Endothelial cell (in vitro differentiated cells): ENCODE data around the gene BCL2L2. TPM values are rescaled to one million over a fixed set of nuclear protein-coding genes. Genes with fewer than 3 reads are reported as not detected.
"Not testable (repeated sequence)": the region's sequence is repeated elsewhere in the genome, so short reads cannot be mapped to it uniquely, and the experiment has no call there.

Experiments
- DNase-seq: peaks from one replicate; pipeline ENCODE4 v3.0.0; 2021; ENCODE audit warnings: low spot score
- H3K27ac Mint-ChIP-seq: one replicate; pipeline ENCODE4 v1.8.0; 2021; ENCODE audit warnings: mixed read lengths, inconsistent platforms; ENCODE audit not compliant: unreplicated experiment
- H3K27me3 Mint-ChIP-seq: one replicate; pipeline ENCODE4 v1.8.0; 2021; ENCODE audit warnings: mild to moderate bottlenecking, moderate library complexity, mixed read lengths, inconsistent platforms; ENCODE audit not compliant: unreplicated experiment
- H3K36me3 Mint-ChIP-seq: one replicate; pipeline ENCODE4 v1.8.0; 2021; ENCODE audit warnings: mild to moderate bottlenecking, low read depth, mixed read lengths, inconsistent platforms; ENCODE audit not compliant: unreplicated experiment
- H3K4me1 Mint-ChIP-seq: one replicate; pipeline ENCODE4 v1.8.0; 2021; ENCODE audit warnings: mild to moderate bottlenecking, mixed read lengths, inconsistent platforms; ENCODE audit not compliant: unreplicated experiment
- H3K4me3 Mint-ChIP-seq: one replicate; pipeline ENCODE4 v1.8.0; 2021; ENCODE audit warnings: mild to moderate bottlenecking, mixed read lengths, inconsistent platforms; ENCODE audit not compliant: unreplicated experiment
- H3K9me3 Mint-ChIP-seq: one replicate; pipeline ENCODE4 v1.8.0; 2021; ENCODE audit warnings: mixed read lengths, inconsistent platforms; ENCODE audit not compliant: unreplicated experiment
- total RNA-seq: library from RNA; stranded (reverse); fragmentation: NEBNext Ultra II Directional; extraction: Animal tissue kit (Norgen Biotek cat#: 25700); gene quantifications from one replicate; pipeline ENCODE4 v1.2.1, GENCODE V29; 2021; ENCODE audit not compliant: unreplicated experiment
- TF ChIP-seq, protein P1 (sequence below): fragments of 200-600 bp; sonication (generic); IDR thresholded peaks from one replicate; pipeline ENCODE4 v1.5.0; 2021; ENCODE audit warnings: antibody characterized with exemption; ENCODE audit not compliant: unreplicated experiment

Gene BCL2L2
- total RNA-seq, 1 donor from 2014 or later, result 22.0 TPM

DNA sequence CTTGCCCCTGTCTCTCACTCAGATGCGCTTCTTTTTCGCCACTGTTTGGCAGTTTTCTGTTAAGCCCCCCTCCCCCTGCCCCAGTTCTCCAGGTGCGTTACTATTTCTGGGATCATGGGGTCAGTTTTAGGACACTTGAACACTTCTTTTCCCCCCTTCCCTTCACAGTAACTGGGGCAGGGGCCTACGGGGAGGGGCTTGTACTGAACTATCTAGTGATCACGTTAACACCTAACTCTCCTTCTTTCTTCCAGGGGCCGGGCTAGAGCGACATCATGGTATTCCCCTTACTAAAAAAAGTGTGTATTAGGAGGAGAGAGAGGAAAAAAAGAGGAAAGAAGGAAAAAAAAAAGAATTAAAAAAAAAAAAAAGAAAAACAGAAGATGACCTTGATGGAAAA is 18.4 kb downstream of the BCL2L2 start:
- Mint-ChIP-seq H3K27ac (no peak overlapping the region), H3K36me3 (peaks cover 27% of the 10 kb centered on the region), H3K27me3 (peaks cover 18% of the 10 kb centered on the region), H3K4me1 (peaks cover 35% of the 10 kb centered on the region), H3K9me3 (no peaks in the 10 kb centered on the region), H3K4me3 (no peak overlapping the region)
- DNase-seq, result no peak
- TF ChIP-seq, protein P1, sequence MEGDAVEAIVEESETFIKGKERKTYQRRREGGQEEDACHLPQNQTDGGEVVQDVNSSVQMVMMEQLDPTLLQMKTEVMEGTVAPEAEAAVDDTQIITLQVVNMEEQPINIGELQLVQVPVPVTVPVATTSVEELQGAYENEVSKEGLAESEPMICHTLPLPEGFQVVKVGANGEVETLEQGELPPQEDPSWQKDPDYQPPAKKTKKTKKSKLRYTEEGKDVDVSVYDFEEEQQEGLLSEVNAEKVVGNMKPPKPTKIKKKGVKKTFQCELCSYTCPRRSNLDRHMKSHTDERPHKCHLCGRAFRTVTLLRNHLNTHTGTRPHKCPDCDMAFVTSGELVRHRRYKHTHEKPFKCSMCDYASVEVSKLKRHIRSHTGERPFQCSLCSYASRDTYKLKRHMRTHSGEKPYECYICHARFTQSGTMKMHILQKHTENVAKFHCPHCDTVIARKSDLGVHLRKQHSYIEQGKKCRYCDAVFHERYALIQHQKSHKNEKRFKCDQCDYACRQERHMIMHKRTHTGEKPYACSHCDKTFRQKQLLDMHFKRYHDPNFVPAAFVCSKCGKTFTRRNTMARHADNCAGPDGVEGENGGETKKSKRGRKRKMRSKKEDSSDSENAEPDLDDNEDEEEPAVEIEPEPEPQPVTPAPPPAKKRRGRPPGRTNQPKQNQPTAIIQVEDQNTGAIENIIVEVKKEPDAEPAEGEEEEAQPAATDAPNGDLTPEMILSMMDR, result no peak

DNA sequence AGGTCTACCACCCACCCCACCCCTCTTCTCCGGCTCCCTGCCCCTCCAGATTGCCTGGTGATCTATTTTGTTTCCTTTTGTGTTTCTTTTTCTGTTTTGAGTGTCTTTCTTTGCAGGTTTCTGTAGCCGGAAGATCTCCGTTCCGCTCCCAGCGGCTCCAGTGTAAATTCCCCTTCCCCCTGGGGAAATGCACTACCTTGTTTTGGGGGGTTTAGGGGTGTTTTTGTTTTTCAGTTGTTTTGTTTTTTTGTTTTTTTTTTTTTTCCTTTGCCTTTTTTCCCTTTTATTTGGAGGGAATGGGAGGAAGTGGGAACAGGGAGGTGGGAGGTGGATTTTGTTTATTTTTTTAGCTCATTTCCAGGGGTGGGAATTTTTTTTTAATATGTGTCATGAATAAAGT is 19.1 kb downstream of the BCL2L2 start:
- not testable (repeated sequence) for H3K4me3 Mint-ChIP-seq, H3K9me3 Mint-ChIP-seq, H3K27ac Mint-ChIP-seq, DNase-seq
- Mint-ChIP-seq H3K4me1 (peaks cover 27% of the 10 kb centered on the region), H3K27me3 (peaks cover 15% of the 10 kb centered on the region), H3K36me3 (peaks cover 22% of the 10 kb centered on the region)

DNA sequence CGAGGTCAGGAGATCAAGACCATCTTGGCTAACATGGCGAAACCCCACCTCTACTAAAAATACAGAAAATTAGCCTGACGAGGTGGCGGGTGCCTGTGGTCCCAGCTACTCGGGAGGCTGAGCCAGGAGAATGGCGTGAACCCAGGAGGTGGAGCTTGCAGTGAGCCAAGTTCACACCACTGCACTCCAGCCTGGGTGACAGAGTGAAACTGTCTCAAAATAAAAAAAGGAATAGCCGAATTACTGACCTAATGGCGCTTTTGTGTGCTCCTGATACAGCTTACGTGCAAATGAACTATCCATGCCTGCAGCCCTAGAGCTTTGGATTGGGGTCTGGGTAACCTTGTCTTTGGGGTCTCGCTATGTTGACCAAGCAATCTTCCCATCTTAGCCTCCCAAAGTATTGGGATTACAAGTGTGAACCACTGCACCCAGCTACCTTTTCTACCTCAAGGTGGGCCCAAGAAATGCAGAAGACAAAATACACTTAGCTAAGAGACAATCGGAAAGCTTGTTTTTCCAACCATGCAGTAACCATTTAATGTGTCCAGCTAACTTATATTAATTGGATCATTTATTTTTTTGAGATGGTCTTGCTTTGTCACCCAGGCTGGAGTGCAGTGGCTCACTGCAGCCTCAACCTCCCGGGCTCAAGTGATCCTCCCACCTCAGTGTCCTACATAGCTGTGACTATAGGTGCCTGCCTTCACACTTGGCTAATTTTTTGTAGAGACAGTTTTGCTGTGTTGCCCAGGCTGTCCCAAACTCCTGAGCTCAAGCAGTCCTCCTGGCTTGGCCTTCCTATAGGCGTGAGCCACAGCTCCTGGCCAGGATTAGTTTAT is 20.1 kb downstream of the BCL2L2 start:
- TF ChIP-seq, protein P1, result no peak
- Mint-ChIP-seq H3K9me3 (no peaks in the 10 kb centered on the region), H3K4me1 (peaks cover 23% of the 10 kb centered on the region), H3K36me3 (peaks cover 22% of the 10 kb centered on the region), H3K27ac (no peak overlapping the region), H3K4me3 (no peak overlapping the region), H3K27me3 (peaks cover 10% of the 10 kb centered on the region)
- DNase-seq, result no peak

DNA sequence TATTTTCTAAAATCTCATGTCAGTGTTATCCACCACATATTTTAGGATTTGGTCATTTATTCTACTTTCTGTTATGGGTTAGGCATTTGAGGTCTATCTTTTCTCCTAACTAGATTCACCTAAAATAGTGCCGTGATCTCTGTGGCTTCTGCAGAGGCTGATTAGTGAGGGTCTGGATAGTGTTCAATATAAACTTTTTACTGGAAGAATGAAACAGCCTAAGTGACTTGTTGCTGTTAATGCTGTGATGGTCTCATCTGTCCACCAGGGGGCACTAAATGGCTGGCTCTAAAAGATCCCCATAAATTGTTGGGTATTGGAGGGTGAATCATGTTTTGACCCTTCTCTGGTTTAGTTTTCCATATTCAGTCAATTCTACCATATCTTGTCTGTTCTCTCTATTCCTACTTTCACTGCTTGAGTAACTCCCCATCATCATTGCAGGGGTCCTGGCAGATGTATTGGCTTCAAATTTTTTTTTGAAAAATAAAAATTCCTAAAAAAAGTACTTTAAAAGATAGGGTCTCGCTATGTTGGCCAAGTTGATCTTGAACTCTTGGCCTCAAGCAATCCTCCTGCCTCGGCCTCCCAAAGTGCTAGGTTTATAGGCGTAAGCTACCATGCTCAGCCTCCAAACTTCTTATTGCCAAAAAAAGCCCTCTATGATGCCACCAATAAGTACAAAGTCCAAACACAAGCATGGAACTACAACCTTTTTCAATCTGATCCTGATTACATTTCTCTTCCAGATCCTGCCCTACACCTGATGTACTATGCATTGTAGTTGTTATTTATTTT is 21.5 kb downstream of the BCL2L2 start:
- no peak overlapping the region for H3K4me3 Mint-ChIP-seq
- peaks cover 10% of the 10 kb centered on the region for H3K4me1 Mint-ChIP-seq

DNA sequence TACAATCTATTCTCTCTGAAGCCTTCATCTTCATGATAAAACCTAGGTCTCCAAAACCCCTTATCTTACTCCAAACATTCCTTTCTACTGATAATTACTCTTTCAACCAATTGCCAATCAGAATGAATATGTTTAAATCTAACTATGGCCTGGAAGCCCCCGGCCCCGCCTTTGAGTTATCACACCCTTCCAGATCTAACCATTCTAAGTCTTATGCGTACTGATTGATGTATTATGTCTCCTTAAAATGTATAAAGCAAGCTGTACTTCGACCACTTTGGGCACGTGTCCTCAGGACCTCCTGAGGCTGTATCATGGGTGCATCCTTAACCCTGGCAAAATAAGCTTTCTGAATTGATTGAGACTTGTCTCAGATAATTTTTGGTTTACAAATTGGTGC is 29.0 kb downstream of the BCL2L2 start:
- Mint-ChIP-seq H3K36me3 (no peaks in the 10 kb centered on the region), H3K9me3 (no peaks in the 10 kb centered on the region), H3K4me3 (no peak overlapping the region)

More for the DNA sequence above, 21.5 kb downstream of the BCL2L2 start:
- Mint-ChIP-seq H3K36me3 (peaks cover 13% of the 10 kb centered on the region), H3K9me3 (no peaks in the 10 kb centered on the region), H3K27ac (no peak overlapping the region), H3K27me3 (peaks cover 3% of the 10 kb centered on the region)
- peak; percentile 60 for DNase-seq
- TF ChIP-seq, protein P1, result peak; percentile 94

More for the DNA sequence above, 29.0 kb downstream of the BCL2L2 start:
- TF ChIP-seq, protein P1, result no peak
- H3K27me3 Mint-ChIP-seq, result peaks cover 2% of the 10 kb centered on the region
- no peak overlapping the region for H3K27ac Mint-ChIP-seq
- H3K4me1 Mint-ChIP-seq, result no peaks in the 10 kb centered on the region
- no peak for DNase-seq
